Measurements from ENCODE around the gene ANAPC10.

GRCh38 chr4:145049241-145049640 is 48.8 kb downstream of the ANAPC10 start:
- TF ChIP-seq EZH2 (IDR thresholded peaks at IDR 0.05; ENCODE audit: low read length, missing control alignments), result no peak
- TF ChIP-seq, protein P1, sequence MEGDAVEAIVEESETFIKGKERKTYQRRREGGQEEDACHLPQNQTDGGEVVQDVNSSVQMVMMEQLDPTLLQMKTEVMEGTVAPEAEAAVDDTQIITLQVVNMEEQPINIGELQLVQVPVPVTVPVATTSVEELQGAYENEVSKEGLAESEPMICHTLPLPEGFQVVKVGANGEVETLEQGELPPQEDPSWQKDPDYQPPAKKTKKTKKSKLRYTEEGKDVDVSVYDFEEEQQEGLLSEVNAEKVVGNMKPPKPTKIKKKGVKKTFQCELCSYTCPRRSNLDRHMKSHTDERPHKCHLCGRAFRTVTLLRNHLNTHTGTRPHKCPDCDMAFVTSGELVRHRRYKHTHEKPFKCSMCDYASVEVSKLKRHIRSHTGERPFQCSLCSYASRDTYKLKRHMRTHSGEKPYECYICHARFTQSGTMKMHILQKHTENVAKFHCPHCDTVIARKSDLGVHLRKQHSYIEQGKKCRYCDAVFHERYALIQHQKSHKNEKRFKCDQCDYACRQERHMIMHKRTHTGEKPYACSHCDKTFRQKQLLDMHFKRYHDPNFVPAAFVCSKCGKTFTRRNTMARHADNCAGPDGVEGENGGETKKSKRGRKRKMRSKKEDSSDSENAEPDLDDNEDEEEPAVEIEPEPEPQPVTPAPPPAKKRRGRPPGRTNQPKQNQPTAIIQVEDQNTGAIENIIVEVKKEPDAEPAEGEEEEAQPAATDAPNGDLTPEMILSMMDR (conservative IDR thresholded peaks at IDR 0.05 in 1 of 2, IDR thresholded peaks at IDR 0.05 in 1 of 2; ENCODE audit: low read depth in 1 of 2, low read length in 2 of 2), result no peak
